ENCODE data around the gene EPHB2.

- TF ChIP-seq POLR2A (IDR thresholded peaks at IDR 0.05) (no peak), CTCF (IDR thresholded peaks at IDR 0.05) (no peak)
These were observed 543 bp upstream of the EPHB2 start for GRCh38 chr1:22709891-22710700.
